SU-DHL-6 (cell line): ENCODE results near the gene MX1.

Experiments used
- H2AFZ ChIP-seq: fragments of 200-600 bp; sonication (generic); 2 replicates; pipeline ENCODE4 v1.6.1; 2014; ENCODE audit warnings: low read depth, mild to moderate bottlenecking, moderate library complexity, mixed read lengths, antibody characterized with exemption, low read length; ENCODE audit not compliant: severe bottlenecking
- H3F3A ChIP-seq: fragments of 200-600 bp; shearing (Covaris generic); 2 replicates; pipeline ENCODE4 v1.6.0; 2016; ENCODE audit warnings: antibody characterized with exemption, mild to moderate bottlenecking; ENCODE audit not compliant: insufficient read depth
- H3K27ac ChIP-seq: fragments of 200-600 bp; sonication (generic); 2 replicates; pipeline ENCODE4 v1.5.1; 2016; ENCODE audit warnings: low read depth, mild to moderate bottlenecking, low read length, moderate library complexity, mixed read lengths
- H3K27me3 ChIP-seq: fragments of 200-600 bp; sonication (generic), shearing (Covaris generic); 2 replicates; pipeline ENCODE4 v1.6.0; 2014; ENCODE audit warnings: mild to moderate bottlenecking, low read length
- H3K36me3 ChIP-seq: fragments of 200-600 bp; sonication (generic); 2 replicates; pipeline ENCODE4 v1.6.1; 2014; ENCODE audit warnings: mild to moderate bottlenecking, low read length, mixed read lengths
- H3K4me2 ChIP-seq: fragments of 300-600, 200-600 bp; shearing (Covaris generic), sonication (generic); 2 replicates; pipeline ENCODE4 v1.6.0; 2014; ENCODE audit warnings: low read length, low read depth, mild to moderate bottlenecking; ENCODE audit not compliant: poor library complexity, severe bottlenecking
- H3K4me3 ChIP-seq: fragments of 200-600 bp; sonication (generic); 2 replicates; pipeline ENCODE4 v1.5.1; 2014; ENCODE audit warnings: antibody characterized with exemption, low read length, mild to moderate bottlenecking, mixed read lengths; ENCODE audit not compliant: insufficient read depth, poor library complexity, severe bottlenecking
- H3K79me2 ChIP-seq: fragments of 200-600 bp; sonication (generic); 2 replicates; pipeline ENCODE4 v1.6.1; 2014; ENCODE audit warnings: mild to moderate bottlenecking, low read length, moderate library complexity; ENCODE audit not compliant: insufficient read depth
- H3K9ac ChIP-seq: fragments of 200-600 bp; sonication (generic); 2 replicates; pipeline ENCODE4 v1.7.0; 2014; ENCODE audit warnings: mild to moderate bottlenecking, low read length
- H3K9me2 ChIP-seq: fragments of 200-600 bp; sonication (generic); replicated peaks from 2 replicates; pipeline ENCODE4 v1.6.1; 2014; ENCODE audit warnings: low read length; ENCODE audit not compliant: insufficient read depth
- H3K9me3 ChIP-seq: fragments of 200-600 bp; sonication (generic); 2 replicates; pipeline ENCODE4 v1.6.1; 2014; ENCODE audit warnings: low read length, mixed read lengths; ENCODE audit not compliant: insufficient read depth
- H4K20me1 ChIP-seq: fragments of 200-600 bp; sonication (generic); 2 replicates; pipeline ENCODE4 v1.6.1; 2014; ENCODE audit warnings: low read depth, mild to moderate bottlenecking, antibody characterized with exemption, low read length, moderate library complexity, mixed read lengths
- EZH2phosphoT487 ChIP-seq: fragments of 200-600 bp; sonication (generic), shearing (Covaris generic); conservative IDR thresholded peaks from 2 replicates; pipeline ENCODE4 v1.6.1; 2018; ENCODE audit warnings: mild to moderate bottlenecking, antibody characterized with exemption, low read length, moderate library complexity, mixed read lengths
- TF ChIP-seq, protein P1 (sequence below): fragments of 200-600 bp; sonication (generic); IDR thresholded peaks from one replicate; pipeline ENCODE4 v1.5.1; 2017; ENCODE audit warnings: antibody characterized with exemption, mild to moderate bottlenecking, low read length, moderate library complexity; ENCODE audit not compliant: insufficient read depth, poor library complexity, severe bottlenecking

Gene MX1

GRCh38 chr21:41497788-41498187 is 71.7 kb downstream of the MX1 start:
- no peak overlapping the region for H3K27ac ChIP-seq
- H3K9me3 ChIP-seq, result no peaks in the 10 kb centered on the region
- TF ChIP-seq EZH2phosphoT487, result no peak
- TF ChIP-seq, protein P1, sequence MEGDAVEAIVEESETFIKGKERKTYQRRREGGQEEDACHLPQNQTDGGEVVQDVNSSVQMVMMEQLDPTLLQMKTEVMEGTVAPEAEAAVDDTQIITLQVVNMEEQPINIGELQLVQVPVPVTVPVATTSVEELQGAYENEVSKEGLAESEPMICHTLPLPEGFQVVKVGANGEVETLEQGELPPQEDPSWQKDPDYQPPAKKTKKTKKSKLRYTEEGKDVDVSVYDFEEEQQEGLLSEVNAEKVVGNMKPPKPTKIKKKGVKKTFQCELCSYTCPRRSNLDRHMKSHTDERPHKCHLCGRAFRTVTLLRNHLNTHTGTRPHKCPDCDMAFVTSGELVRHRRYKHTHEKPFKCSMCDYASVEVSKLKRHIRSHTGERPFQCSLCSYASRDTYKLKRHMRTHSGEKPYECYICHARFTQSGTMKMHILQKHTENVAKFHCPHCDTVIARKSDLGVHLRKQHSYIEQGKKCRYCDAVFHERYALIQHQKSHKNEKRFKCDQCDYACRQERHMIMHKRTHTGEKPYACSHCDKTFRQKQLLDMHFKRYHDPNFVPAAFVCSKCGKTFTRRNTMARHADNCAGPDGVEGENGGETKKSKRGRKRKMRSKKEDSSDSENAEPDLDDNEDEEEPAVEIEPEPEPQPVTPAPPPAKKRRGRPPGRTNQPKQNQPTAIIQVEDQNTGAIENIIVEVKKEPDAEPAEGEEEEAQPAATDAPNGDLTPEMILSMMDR, result no peak
- no peak overlapping the region for H2AFZ ChIP-seq
- no peaks in the 10 kb centered on the region for H3K9me2 ChIP-seq
- H3K27me3 ChIP-seq, result no peaks in the 10 kb centered on the region
- H3K9ac ChIP-seq, result no peak overlapping the region
- no peaks in the 10 kb centered on the region for H4K20me1 ChIP-seq
- no peaks in the 10 kb centered on the region for H3K36me3 ChIP-seq
- no peaks in the 10 kb centered on the region for H3F3A ChIP-seq
- H3K79me2 ChIP-seq, result no peaks in the 10 kb centered on the region
- H3K4me3 ChIP-seq, result no peak overlapping the region
- no peak overlapping the region for H3K4me2 ChIP-seq

DNA sequence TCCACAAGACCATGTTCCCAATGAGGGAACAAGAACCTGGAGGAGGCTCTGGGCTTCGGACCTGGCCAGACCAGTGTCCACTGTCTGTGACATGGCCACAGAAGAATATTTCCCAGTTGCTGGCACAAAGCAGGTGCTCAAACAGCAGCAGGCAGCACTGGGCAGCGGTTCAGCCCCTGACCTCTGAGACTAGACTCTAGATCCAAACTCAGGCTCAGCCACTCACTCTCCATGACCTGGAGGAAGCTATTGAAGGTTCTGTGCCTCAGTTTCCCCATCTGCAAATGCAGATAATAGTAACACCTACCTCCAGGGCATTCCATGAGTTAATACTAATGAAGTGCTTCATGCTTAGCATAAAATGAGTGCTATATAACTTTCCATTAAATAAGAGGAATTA is 73.9 kb downstream of the MX1 start:
- no peak overlapping the region for H3K27ac ChIP-seq
- H3K9me2 ChIP-seq, result no peaks in the 10 kb centered on the region
- no peaks in the 10 kb centered on the region for H3K27me3 ChIP-seq
- H3K9me3 ChIP-seq, result no peaks in the 10 kb centered on the region
- H4K20me1 ChIP-seq, result no peaks in the 10 kb centered on the region
- H3K4me2 ChIP-seq, result no peak overlapping the region
- H3K79me2 ChIP-seq, result no peaks in the 10 kb centered on the region
- H3K36me3 ChIP-seq, result no peaks in the 10 kb centered on the region
- H3K9ac ChIP-seq, result no peak overlapping the region
- no peak for TF ChIP-seq EZH2phosphoT487
- TF ChIP-seq, protein P1, result no peak
- H3F3A ChIP-seq, result no peaks in the 10 kb centered on the region
- H3K4me3 ChIP-seq, result no peak overlapping the region
- H2AFZ ChIP-seq, result no peak overlapping the region

GRCh38 chr21:41500363-41500762 is 74.3 kb downstream of the MX1 start:
- Histone ChIP-seq H3K9ac (no peak overlapping the region), H3K4me3 (no peak overlapping the region), H3K27me3 (no peaks in the 10 kb centered on the region), H3K79me2 (no peaks in the 10 kb centered on the region), H3K9me2 (no peaks in the 10 kb centered on the region), H3K27ac (no peak overlapping the region), H3K4me2 (no peak overlapping the region), H3K9me3 (no peaks in the 10 kb centered on the region), H3K36me3 (no peaks in the 10 kb centered on the region), H4K20me1 (no peaks in the 10 kb centered on the region), H3F3A (no peaks in the 10 kb centered on the region), H2AFZ (no peak overlapping the region)
- no peak for TF ChIP-seq EZH2phosphoT487
- TF ChIP-seq, protein P1, result no peak

DNA sequence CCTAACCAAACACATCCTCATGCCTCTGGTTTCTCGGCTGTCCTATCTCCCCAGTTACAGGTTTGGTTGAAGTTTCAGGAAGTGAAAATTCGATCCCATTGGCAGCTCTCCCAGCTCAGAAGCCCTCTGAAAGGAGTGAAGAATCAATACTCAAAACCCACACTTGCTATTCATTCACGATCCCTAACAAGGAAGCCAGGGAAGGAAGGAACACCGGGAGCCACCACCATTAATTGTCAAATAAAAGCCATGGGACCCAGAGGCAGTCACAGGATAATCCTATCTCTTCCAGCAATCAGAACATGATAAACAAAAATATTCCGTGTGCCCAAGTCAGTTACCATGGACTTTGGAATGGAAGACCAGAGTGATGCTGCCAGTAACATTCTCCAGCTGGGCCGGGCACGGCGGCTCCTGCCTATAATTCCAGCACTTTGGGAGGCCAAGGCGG is 74.9 kb downstream of the MX1 start:
- no peak overlapping the region for H3K27ac ChIP-seq
- TF ChIP-seq, protein P1, result no peak
- TF ChIP-seq EZH2phosphoT487, result no peak

More for the DNA sequence above, 74.9 kb downstream of the MX1 start:
- Histone ChIP-seq H3K9ac (no peak overlapping the region), H4K20me1 (no peaks in the 10 kb centered on the region), H2AFZ (no peak overlapping the region), H3K4me3 (no peak overlapping the region), H3K27me3 (no peaks in the 10 kb centered on the region), H3K36me3 (no peaks in the 10 kb centered on the region), H3K9me3 (no peaks in the 10 kb centered on the region), H3F3A (no peaks in the 10 kb centered on the region), H3K9me2 (no peaks in the 10 kb centered on the region), H3K79me2 (no peaks in the 10 kb centered on the region), H3K4me2 (no peak overlapping the region)
